ENCODE results near the gene TMEM174.
"Not testable (repeated sequence)": the region's sequence is repeated elsewhere in the genome, so short reads cannot be mapped to it uniquely, and the experiment has no call there.

The TMEM174 gene

GRCh38 chr5:73197637-73198257 lies 24.8 kb downstream of the TMEM174 start:
- DNase-seq = no peak

- DNase-seq = no peak
These were observed 26.0 kb downstream of the TMEM174 start for GRCh38 chr5:73198833-73199592.

GRCh38 chr5:73199671-73200070 lies 26.7 kb downstream of the TMEM174 start:
- no peak for DNase-seq

- DNase-seq = peak; percentile 37
These were observed 28.8 kb downstream of the TMEM174 start for GRCh38 chr5:73201547-73202513.

- DNase-seq = no peak
These were observed 31.3 kb downstream of the TMEM174 start for GRCh38 chr5:73204332-73204731.

GRCh38 chr5:73204733-73205132 lies 31.7 kb downstream of the TMEM174 start:
- DNase-seq = no peak

GRCh38 chr5:73205305-73205704 lies 32.3 kb downstream of the TMEM174 start:
- DNase-seq = no peak

GRCh38 chr5:73207239-73207638 lies 34.2 kb downstream of the TMEM174 start:
- not testable (repeated sequence) for DNase-seq

GRCh38 chr5:73209075-73209474 lies 36.1 kb downstream of the TMEM174 start:
- not testable (repeated sequence) for DNase-seq

GRCh38 chr5:73212693-73213092 lies 39.7 kb downstream of the TMEM174 start:
- DNase-seq = not testable (repeated sequence)

GRCh38 chr5:73213566-73213998 lies 40.6 kb downstream of the TMEM174 start:
- no peak for DNase-seq

GRCh38 chr5:73214306-73214705 lies 41.3 kb downstream of the TMEM174 start:
- DNase-seq = no peak

GRCh38 chr5:73214996-73215395 lies 42.0 kb downstream of the TMEM174 start:
- no peak for DNase-seq

GRCh38 chr5:73215531-73215890 lies 42.5 kb downstream of the TMEM174 start:
- DNase-seq = peak; percentile 18

- DNase-seq = peak; percentile 56
These were observed 43.1 kb downstream of the TMEM174 start for GRCh38 chr5:73215891-73216610.

- DNase-seq = no peak
These were observed 45.7 kb downstream of the TMEM174 start for GRCh38 chr5:73218552-73219171.

- not testable (repeated sequence) for DNase-seq
These were observed 46.3 kb downstream of the TMEM174 start for GRCh38 chr5:73219336-73219735.

GRCh38 chr5:73221161-73221560 lies 48.2 kb downstream of the TMEM174 start:
- no peak for DNase-seq

- DNase-seq = no peak
These were observed 48.7 kb downstream of the TMEM174 start for GRCh38 chr5:73221726-73222125.

- no peak for DNase-seq
These were observed 49.2 kb downstream of the TMEM174 start for GRCh38 chr5:73222173-73222572.

Data from inflammatory macrophage treated with lipopolysaccharide for 4 hours (primary cell).